GM12878 (cell line): ENCODE data around the gene ADM2. TPM values are rescaled to one million over a fixed set of nuclear protein-coding genes. Genes with fewer than 3 reads are reported as not detected.

Experiments used
- ATAC-seq: fragments of 200-7000 bp; cut with Tn5 transposase; 3 replicates; pipeline ENCODE4 v1.9.1; 2020; ENCODE audit warnings: mild to moderate bottlenecking, moderate library complexity
- BruUV-seq: library from RNA; stranded (reverse); fragments of 400-500 nt; replicated peaks from 2 replicates; lab custom pipeline; 2021; lab: Mats Ljungman, UMichigan
- CTCF ChIA-PET: fragments of 300-600 bp; sonication (Branson Sonifier 250); formaldehyde crosslinking; extraction: SDS; loops from one replicate; lab custom pipeline; 2021; ENCODE audit warnings: inconsistent platforms; lab: Yijun Ruan, JAX
- POLR2A ChIA-PET: fragments of 350-600 bp; formaldehyde crosslinking; extraction: SDS; loops from one replicate; lab custom pipeline; 2021; ENCODE audit warnings: inconsistent platforms; lab: Charles Lee
- RAD21 ChIA-PET: fragments of 300-600 bp; sonication (Branson Sonifier 250); formaldehyde crosslinking; loops from one replicate; lab custom pipeline; 2023; ENCODE audit warnings: antibody characterized with exemption; ENCODE audit not compliant: unreplicated experiment; lab: Charles Lee
- SMC1A ChIA-PET: fragments of 300-600 bp; sonication (Branson Sonifier 250); formaldehyde crosslinking; loops from one replicate; lab custom pipeline; 2023; ENCODE audit not compliant: unreplicated experiment, uncharacterized antibody; lab: Charles Lee
- DNase-seq: peaks from one replicate; pipeline ENCODE4 v3.0.0-alpha.2; 2011; ENCODE audit warnings: low read depth, low spot score
- FAIRE-seq: peaks from 3 replicates; lab custom pipeline; 2011; peaks lifted over from hg19 to GRCh38; lab: Jason Lieb, UNC
- H2AFZ ChIP-seq: 2 replicates; pipeline ENCODE4 v1.6.0; 2011; ENCODE audit warnings: low read depth, low read length, control low read depth; ENCODE audit not compliant: control insufficient read depth
- H3K27ac ChIP-seq: 2 replicates; pipeline ENCODE4 v1.5.1; 2011; ENCODE audit warnings: control low read depth; ENCODE audit not compliant: control insufficient read depth, insufficient read depth
- H3K27me3 ChIP-seq, 2 experiments: replicated peaks in 1 of 2; 2 replicates each; pipeline versions ENCODE4 v1.6.0 to v1.6.1; 2011; ENCODE audit warnings: low read length in 1 of 2; ENCODE audit not compliant: control insufficient read depth in 2 of 2, insufficient read depth in 2 of 2
- H3K36me3 ChIP-seq, 2 experiments: 2 replicates each; pipeline ENCODE4 v1.5.1; 2011; ENCODE audit warnings: low read length in 1 of 2; ENCODE audit not compliant: control insufficient read depth in 2 of 2, insufficient read depth in 2 of 2
- H3K4me1 ChIP-seq: 2 replicates; pipeline ENCODE4 v1.6.1; 2011; ENCODE audit warnings: mild to moderate bottlenecking, low read length, moderate library complexity, mixed read lengths; ENCODE audit not compliant: control insufficient read depth, insufficient read depth
- H3K4me2 ChIP-seq: 2 replicates; pipeline ENCODE4 v1.6.0; 2011; ENCODE audit warnings: control low read depth; ENCODE audit not compliant: control insufficient read depth, insufficient read depth
- H3K4me3 ChIP-seq: fragments of 200-600 bp; sonication (generic); 2 replicates; pipeline ENCODE4 v1.5.1; 2016
- H3K79me2 ChIP-seq: 2 replicates; pipeline ENCODE4 v1.6.0; 2011; ENCODE audit warnings: low read length; ENCODE audit not compliant: control insufficient read depth, insufficient read depth
- H3K9ac ChIP-seq: 2 replicates; pipeline ENCODE4 v1.8.0; 2011; ENCODE audit warnings: low read length, control low read depth, mixed read lengths; ENCODE audit not compliant: control insufficient read depth, insufficient read depth
- H3K9me3 ChIP-seq: replicated peaks from 3 replicates; pipeline ENCODE4 v1.5.1; 2011; ENCODE audit warnings: mild to moderate bottlenecking, low read length; ENCODE audit not compliant: control insufficient read depth, insufficient read depth
- H4K20me1 ChIP-seq: 2 replicates; pipeline ENCODE4 v1.6.0; 2011; ENCODE audit not compliant: control insufficient read depth, insufficient read depth
- CEBPZ ChIP-seq: fragments of 150-350 bp; IDR thresholded peaks from 2 replicates; pipeline ENCODE4 v1.6.1; 2016; ENCODE audit warnings: low read depth, low read length
- FOS ChIP-seq: IDR thresholded peaks from 3 replicates; pipeline ENCODE4 v1.6.1; 2011; ENCODE audit warnings: borderline replicate concordance; ENCODE audit not compliant: insufficient read length; ENCODE audit errors: extremely low read depth
- MEF2A ChIP-seq: IDR thresholded peaks from 2 replicates; pipeline ENCODE4 v1.6.1; 2011; ENCODE audit warnings: low read depth, mild to moderate bottlenecking, low read length, moderate library complexity; ENCODE audit not compliant: insufficient read depth
- MYB ChIP-seq: fragments of 150-350 bp; IDR thresholded peaks from 2 replicates; pipeline ENCODE4 v1.6.1; 2014; ENCODE audit warnings: mild to moderate bottlenecking, low read depth, low read length, borderline replicate concordance
- PAX8 ChIP-seq: fragments of 450-650 bp; IDR thresholded peaks from 2 replicates; pipeline ENCODE4 v1.6.1; 2017; ENCODE audit warnings: mild to moderate bottlenecking, moderate library complexity
- SUZ12 ChIP-seq: fragments of 200-600 bp; sonication (generic); IDR thresholded peaks from one replicate; pipeline ENCODE4 v1.6.1; 2018; ENCODE audit warnings: antibody characterized with exemption, mild to moderate bottlenecking; ENCODE audit not compliant: unreplicated experiment
- ZNF207 ChIP-seq: fragments of 450-650 bp; IDR thresholded peaks from 2 replicates; pipeline ENCODE4 v1.6.1; 2014; ENCODE audit warnings: antibody characterized with exemption, mild to moderate bottlenecking, borderline replicate concordance
- WGBS: methylation state at CpG from one replicate; pipeline ENCODE4 v1.1.6; 2016; ENCODE audit warnings: low lambda C conversion rate; ENCODE audit not compliant: insufficient replicate concordance, insufficient coverage; ENCODE audit errors: missing lambda C conversion rate; 5-methylcytosine and 5-hydroxymethylcytosine counted together
- in situ Hi-C: fragments of 300-500 bp; cut with MboI; formaldehyde crosslinking; loops from 9 replicates; pipeline ENCODE4 v1.14.3; 2018; ENCODE audit warnings: mixed read lengths
- intact Hi-C: fragments of 100-400 bp; cut with micrococcal nuclease; formaldehyde crosslinking; loops from one replicate; pipeline ENCODE4 v1.14.2; 2022; ENCODE audit not compliant: unreplicated experiment
- polyA plus RNA-seq, 11 experiments: library from polyadenylated mRNA; depleted of rRNA in 4 of 11; unstranded in 6 of 11; stranded (reverse) in 5 of 11; fragments of >200 nt; fragmentation: Nextera tagmentation in 4 of 11; fragmentation: Illumina TruSeq in 1 of 11; extraction: Ambion mirVana in 4 of 11; extraction: Trizol in 1 of 11; gene quantifications; 1 replicate in 1 of 11; 2 replicates in 10 of 11; pipeline versions ENCODE4 v1.2.1 to v1.2.3, GENCODE V29; 2011 to 2016; ENCODE audit warnings: inconsistent platforms in 2 of 11, missing spikeins in 2 of 11, low read depth in 1 of 11
- total RNA-seq, 4 experiments: library from RNA; depleted of rRNA in 3 of 4; stranded (reverse); fragments of >200 nt in 3 of 4; fragmentation: Illumina TruSeq in 1 of 4; extraction: Trizol in 1 of 4; gene quantifications; 2 replicates each; pipeline versions ENCODE4 v1.2.1 to v1.2.3, GENCODE V29; 2013 to 2021
- TF ChIP-seq, protein P1 (sequence below): fragments of 450-650 bp; IDR thresholded peaks from 2 replicates; pipeline ENCODE4 v1.6.1; 2017; ENCODE audit warnings: mild to moderate bottlenecking

ADM2 gene
- total and polyA plus RNA-seq, 10 of the 15 experiments (the other 5 are each of a cell fraction or from before 2014, with no cell fraction given) = 0.02 to 0.33 (median 0.12) TPM; not detected in 2

- Histone ChIP-seq H3K27ac (no peak overlapping the region), H3K4me1 (peaks cover 7% of the 10 kb centered on the region), H3K4me2 (no peak overlapping the region), H3K27me3 (no peaks in the 10 kb centered on the region), H4K20me1 (no peaks in the 10 kb centered on the region), H3K4me3 (no peak overlapping the region), H3K9ac (no peak overlapping the region), H2AFZ (no peak overlapping the region), H3K9me3 (no peaks in the 10 kb centered on the region), H3K36me3 (peaks cover 11 to 58% of the 10 kb centered on the region in 2 experiments), H3K79me2 (peaks cover 8% of the 10 kb centered on the region)
- ATAC-seq = no peak
- RAD21 ChIA-PET = no interaction called here
- POLR2A ChIA-PET = no interaction called here
- BruUV-seq = no TSS peak
- 89% methylated on average over 24 of the region's 24 CpGs for WGBS
- DNase-seq = no peak
- CTCF ChIA-PET = no interaction called here
- in situ Hi-C loops = no loop called here
- intact Hi-C loops = no loop called here
- TF ChIP-seq SUZ12 (no peak), FOS (no peak), MYB (no peak), MEF2A (no peak), ZNF207 (no peak), PAX8 (no peak), CEBPZ (no peak)
- TF ChIP-seq, protein P1, sequence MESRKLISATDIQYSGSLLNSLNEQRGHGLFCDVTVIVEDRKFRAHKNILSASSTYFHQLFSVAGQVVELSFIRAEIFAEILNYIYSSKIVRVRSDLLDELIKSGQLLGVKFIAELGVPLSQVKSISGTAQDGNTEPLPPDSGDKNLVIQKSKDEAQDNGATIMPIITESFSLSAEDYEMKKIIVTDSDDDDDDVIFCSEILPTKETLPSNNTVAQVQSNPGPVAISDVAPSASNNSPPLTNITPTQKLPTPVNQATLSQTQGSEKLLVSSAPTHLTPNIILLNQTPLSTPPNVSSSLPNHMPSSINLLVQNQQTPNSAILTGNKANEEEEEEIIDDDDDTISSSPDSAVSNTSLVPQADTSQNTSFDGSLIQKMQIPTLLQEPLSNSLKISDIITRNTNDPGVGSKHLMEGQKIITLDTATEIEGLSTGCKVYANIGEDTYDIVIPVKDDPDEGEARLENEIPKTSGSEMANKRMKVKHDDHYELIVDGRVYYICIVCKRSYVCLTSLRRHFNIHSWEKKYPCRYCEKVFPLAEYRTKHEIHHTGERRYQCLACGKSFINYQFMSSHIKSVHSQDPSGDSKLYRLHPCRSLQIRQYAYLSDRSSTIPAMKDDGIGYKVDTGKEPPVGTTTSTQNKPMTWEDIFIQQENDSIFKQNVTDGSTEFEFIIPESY = no peak
- no peak for FAIRE-seq
- SMC1A ChIA-PET = no interaction called here
Measured at GRCh38 chr22:50464451-50464850, 16.9 kb upstream of the ADM2 start.
